PC-3 (cell line): ENCODE data around the gene PIEZO2. TPM values are rescaled to one million over a fixed set of nuclear protein-coding genes. Genes with fewer than 3 reads are reported as not detected.
A peak's percentile ranks its signal among the peaks of the same experiment; 100 is the strongest.

Experiments
- ATAC-seq: fragments of 200-7000 bp; cut with Tn5 transposase; 2 replicates; pipeline ENCODE4 v1.9.1; 2020; ENCODE audit warnings: mild to moderate bottlenecking, moderate library complexity
- BruUV-seq: library from RNA; stranded (reverse); fragments of 400-500 nt; replicated peaks from 2 replicates; lab custom pipeline; 2021; lab: Mats Ljungman, UMichigan
- CTCF ChIA-PET: fragments of 300-600 bp; sonication (Branson Sonifier 250); formaldehyde crosslinking; loops from one replicate; lab custom pipeline; 2022; ENCODE audit warnings: antibody characterized with exemption; lab: Charles Lee
- POLR2A ChIA-PET: fragments of 300-600 bp; sonication (Branson Sonifier 250); formaldehyde crosslinking; loops from one replicate; lab custom pipeline; 2022; ENCODE audit warnings: antibody characterized with exemption; ENCODE audit not compliant: unreplicated experiment; lab: Charles Lee
- DNase-seq: peaks from one replicate; pipeline ENCODE4 v3.0.0-alpha.2; 2015
- H2AFZ ChIP-seq: fragments of 300-600 bp; sonication (generic); 2 replicates; pipeline ENCODE4 v1.6.0; 2016; ENCODE audit warnings: antibody characterized with exemption, low read length
- H3F3A ChIP-seq: fragments of 300-600 bp; sonication (generic); one replicate; pipeline ENCODE4 v1.6.0; 2017; ENCODE audit warnings: antibody characterized with exemption, low read length, control low read depth, mild to moderate bottlenecking; ENCODE audit not compliant: unreplicated experiment
- H3K27ac ChIP-seq: fragments of 300-600 bp; sonication (generic); 2 replicates; pipeline ENCODE4 v1.5.1; 2016; ENCODE audit warnings: mild to moderate bottlenecking, low read length
- H3K27me3 ChIP-seq: fragments of 300-600 bp; sonication (generic); 2 replicates; pipeline ENCODE4 v1.6.1; 2016; ENCODE audit warnings: low read length, mixed read lengths
- H3K36me3 ChIP-seq: fragments of 300-600 bp; sonication (generic); 2 replicates; pipeline ENCODE4 v1.6.1; 2016; ENCODE audit warnings: low read depth, mixed run types, low read length, mixed read lengths
- H3K4me1 ChIP-seq: fragments of 300-600 bp; sonication (generic); 2 replicates; pipeline ENCODE4 v1.5.1; 2016; ENCODE audit warnings: low read length; ENCODE audit not compliant: insufficient read depth
- H3K4me2 ChIP-seq: fragments of 300-600 bp; sonication (generic); 2 replicates; pipeline ENCODE4 v1.6.0; 2016; ENCODE audit warnings: low read length
- H3K4me3 ChIP-seq: fragments of 300-600 bp; sonication (generic); 2 replicates; pipeline ENCODE4 v1.5.1; 2016; ENCODE audit warnings: mild to moderate bottlenecking, low read length, mixed read lengths
- H3K79me2 ChIP-seq: fragments of 300-600 bp; sonication (generic); 2 replicates; pipeline ENCODE4 v1.6.1; 2017; ENCODE audit warnings: low read length, mixed read lengths
- H3K9ac ChIP-seq: fragments of 300-600 bp; sonication (generic); 2 replicates; pipeline ENCODE4 v1.6.0; 2016; ENCODE audit warnings: mild to moderate bottlenecking, low read length
- H3K9me2 ChIP-seq: fragments of 300-600 bp; sonication (generic); replicated peaks from 2 replicates; pipeline ENCODE4 v1.6.1; 2016; ENCODE audit warnings: mixed run types, low read length, mixed read lengths
- H3K9me3 ChIP-seq: fragments of 300-600 bp; sonication (generic); 2 replicates; pipeline ENCODE4 v1.6.1; 2016; ENCODE audit warnings: low read length, mixed read lengths
- H4K20me1 ChIP-seq: fragments of 300-600 bp; sonication (generic); 2 replicates; pipeline ENCODE4 v1.6.1; 2016; ENCODE audit warnings: low read length, mixed read lengths
- EZH2 ChIP-seq: fragments of 300-600 bp; sonication (generic); IDR thresholded peaks from one replicate; pipeline ENCODE4 v1.6.1; 2017; ENCODE audit warnings: antibody characterized with exemption, mild to moderate bottlenecking, low read length; ENCODE audit not compliant: unreplicated experiment
- EZH2phosphoT487 ChIP-seq: fragments of 300-600 bp; sonication (generic); IDR thresholded peaks from 2 replicates; pipeline ENCODE4 v1.6.1; 2018; ENCODE audit warnings: mild to moderate bottlenecking, antibody characterized with exemption, low read length, borderline replicate concordance
- intact Hi-C: fragments of 100-400 bp; cut with micrococcal nuclease; formaldehyde crosslinking; loops from 2 replicates; pipeline ENCODE4 v1.9.0; 2023
- total RNA-seq: library from RNA; depleted of rRNA; stranded (reverse); fragments of >200 nt; gene quantifications from 2 replicates; pipeline ENCODE4 v1.2.3, GENCODE V29; 2014
- TF ChIP-seq, protein P1 (sequence below): fragments of 300-600 bp; sonication (generic); conservative IDR thresholded peaks from 2 replicates; pipeline ENCODE4 v1.5.1; 2017; ENCODE audit warnings: antibody characterized with exemption, low read depth, mild to moderate bottlenecking, low read length

PIEZO2 gene
- total RNA-seq, 1 experiment from 2014 or later: not detected

DNA sequence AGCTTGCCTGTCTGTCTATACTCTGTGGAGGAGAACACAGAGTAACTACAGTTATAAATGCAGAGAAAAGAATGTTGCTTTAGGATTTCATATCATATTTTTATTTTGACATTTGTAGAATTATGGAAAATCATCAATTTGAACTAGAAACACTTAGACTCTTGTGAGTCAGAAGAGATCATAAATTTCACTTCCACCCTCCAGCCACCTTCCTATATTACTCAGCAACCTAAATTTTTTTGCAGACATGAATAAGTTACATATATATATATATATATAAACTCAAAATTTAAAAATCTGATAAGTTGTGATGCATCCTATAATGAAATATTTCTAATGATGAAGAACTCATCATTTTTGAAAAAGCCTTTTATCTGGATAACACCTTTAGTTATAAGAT is 172.3 kb downstream of the PIEZO2 start:
- TF ChIP-seq, protein P1, sequence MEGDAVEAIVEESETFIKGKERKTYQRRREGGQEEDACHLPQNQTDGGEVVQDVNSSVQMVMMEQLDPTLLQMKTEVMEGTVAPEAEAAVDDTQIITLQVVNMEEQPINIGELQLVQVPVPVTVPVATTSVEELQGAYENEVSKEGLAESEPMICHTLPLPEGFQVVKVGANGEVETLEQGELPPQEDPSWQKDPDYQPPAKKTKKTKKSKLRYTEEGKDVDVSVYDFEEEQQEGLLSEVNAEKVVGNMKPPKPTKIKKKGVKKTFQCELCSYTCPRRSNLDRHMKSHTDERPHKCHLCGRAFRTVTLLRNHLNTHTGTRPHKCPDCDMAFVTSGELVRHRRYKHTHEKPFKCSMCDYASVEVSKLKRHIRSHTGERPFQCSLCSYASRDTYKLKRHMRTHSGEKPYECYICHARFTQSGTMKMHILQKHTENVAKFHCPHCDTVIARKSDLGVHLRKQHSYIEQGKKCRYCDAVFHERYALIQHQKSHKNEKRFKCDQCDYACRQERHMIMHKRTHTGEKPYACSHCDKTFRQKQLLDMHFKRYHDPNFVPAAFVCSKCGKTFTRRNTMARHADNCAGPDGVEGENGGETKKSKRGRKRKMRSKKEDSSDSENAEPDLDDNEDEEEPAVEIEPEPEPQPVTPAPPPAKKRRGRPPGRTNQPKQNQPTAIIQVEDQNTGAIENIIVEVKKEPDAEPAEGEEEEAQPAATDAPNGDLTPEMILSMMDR: no peak
- TF ChIP-seq EZH2phosphoT487: no peak
- no peak for TF ChIP-seq EZH2
- Histone ChIP-seq H3K27me3 (peaks cover 27% of the 10 kb centered on the region), H3K4me3 (no peak overlapping the region), H3K27ac (no peak overlapping the region), H3F3A (no peaks in the 10 kb centered on the region), H3K79me2 (no peaks in the 10 kb centered on the region), H3K4me1 (no peaks in the 10 kb centered on the region), H3K4me2 (no peak overlapping the region), H2AFZ (no peak overlapping the region), H3K36me3 (no peaks in the 10 kb centered on the region), H3K9me3 (no peaks in the 10 kb centered on the region), H3K9me2 (no peaks in the 10 kb centered on the region), H4K20me1 (no peaks in the 10 kb centered on the region), H3K9ac (no peak overlapping the region)
- POLR2A ChIA-PET: no interaction called here
- DNase-seq (no peak), ATAC-seq (no peak)
- CTCF ChIA-PET: no interaction called here
- intact Hi-C loops: no loop called here
- BruUV-seq: no TSS peak

DNA sequence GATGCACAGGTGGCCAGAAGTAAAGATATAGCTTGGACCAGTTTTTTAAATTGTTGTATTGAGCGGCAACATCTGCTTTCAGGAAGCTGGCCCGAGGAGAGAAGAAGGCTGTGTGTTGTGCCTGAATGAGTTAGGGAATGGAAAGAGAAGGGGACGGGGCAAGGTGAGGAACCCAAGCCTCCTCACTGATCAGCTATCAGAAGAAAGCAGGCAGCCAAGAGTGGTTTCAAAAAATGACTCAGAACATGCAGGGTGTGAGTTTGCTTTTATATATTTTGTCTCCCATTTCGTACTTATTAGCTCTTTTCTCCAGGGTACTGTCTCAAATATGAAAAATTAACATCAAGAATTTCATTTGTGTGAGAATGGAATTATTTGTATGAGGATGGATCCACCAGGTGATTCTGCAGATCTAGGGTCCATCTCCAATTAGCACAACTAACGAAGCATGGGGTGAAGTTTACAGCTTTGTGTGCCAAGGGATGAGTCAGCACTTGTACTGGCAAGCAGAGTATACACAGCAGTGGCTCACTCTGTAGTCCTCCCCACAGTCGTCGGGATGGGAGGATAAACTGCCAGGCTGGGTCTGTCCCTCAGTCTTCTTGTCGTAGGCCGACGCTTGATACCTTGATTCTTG is 175.7 kb downstream of the PIEZO2 start:
- BruUV-seq: no TSS peak
- DNase-seq (peak; percentile 3), ATAC-seq (no peak)
- H3K27me3 ChIP-seq: peaks cover 54% of the 10 kb centered on the region
- no peaks in the 10 kb centered on the region for H3K4me1 ChIP-seq
- ChIA-PET POLR2A (no interaction called here), CTCF (no interaction called here)
- H4K20me1 ChIP-seq: no peaks in the 10 kb centered on the region
- no peaks in the 10 kb centered on the region for H3K9me2 ChIP-seq
- no peak overlapping the region for H2AFZ ChIP-seq
- H3K9me3 ChIP-seq: no peaks in the 10 kb centered on the region
- no peak overlapping the region for H3K9ac ChIP-seq
- TF ChIP-seq EZH2phosphoT487 (no peak), EZH2 (no peak)
- TF ChIP-seq, protein P1: no peak
- no peak overlapping the region for H3K27ac ChIP-seq
- no peaks in the 10 kb centered on the region for H3F3A ChIP-seq
- no peaks in the 10 kb centered on the region for H3K36me3 ChIP-seq
- no peak overlapping the region for H3K4me3 ChIP-seq
- H3K4me2 ChIP-seq: no peak overlapping the region
- intact Hi-C loops: no loop called here
- no peaks in the 10 kb centered on the region for H3K79me2 ChIP-seq

DNA sequence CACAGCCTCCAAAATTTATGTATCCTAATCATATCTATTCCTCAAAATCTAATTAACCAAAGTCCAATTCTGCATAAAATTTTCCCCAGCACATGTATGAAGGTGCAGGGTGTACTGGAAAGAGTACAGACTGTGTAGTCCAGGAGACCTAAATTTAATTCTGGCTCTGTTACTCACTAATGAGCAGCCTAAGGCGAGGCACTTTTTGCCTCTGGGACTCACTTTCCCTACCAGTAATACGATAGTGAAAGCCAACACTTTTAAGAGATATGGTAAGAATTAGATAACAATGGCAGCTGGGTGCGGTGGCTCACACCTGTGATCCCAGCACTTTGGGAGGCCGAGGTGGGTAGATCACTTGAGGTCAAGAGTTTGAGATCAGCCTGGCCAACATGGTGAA is 177.7 kb downstream of the PIEZO2 start:
- Histone ChIP-seq H3K79me2 (no peaks in the 10 kb centered on the region), H3K9me3 (no peaks in the 10 kb centered on the region), H3K4me3 (no peak overlapping the region), H3K27me3 (peaks cover 54% of the 10 kb centered on the region), H3K27ac (no peak overlapping the region), H3F3A (no peaks in the 10 kb centered on the region), H4K20me1 (no peaks in the 10 kb centered on the region), H3K9ac (no peak overlapping the region), H3K4me1 (no peaks in the 10 kb centered on the region), H3K36me3 (no peaks in the 10 kb centered on the region), H3K4me2 (no peak overlapping the region), H3K9me2 (no peaks in the 10 kb centered on the region), H2AFZ (no peak overlapping the region)
- TF ChIP-seq EZH2 (no peak), EZH2phosphoT487 (no peak)
- TF ChIP-seq, protein P1: no peak
- DNase-seq (no peak), ATAC-seq (no peak)
- intact Hi-C loops: no loop called here
- ChIA-PET POLR2A (no interaction called here), CTCF (no interaction called here)
- no TSS peak for BruUV-seq
